ENCODE measurements around the gene ZC3H13.

- TF ChIP-seq EP300 (IDR thresholded peaks at IDR 0.05; ENCODE audit: borderline replicate concordance) = no peak
- no peak for TF ChIP-seq REST (IDR thresholded peaks at IDR 0.05; ENCODE audit: low read depth)
Measured at GRCh38 chr13:46063292-46063691, 10.7 kb upstream of the ZC3H13 start.

All from Ishikawa (cell line).